ENCODE data around the gene SEC23B.

DNA sequence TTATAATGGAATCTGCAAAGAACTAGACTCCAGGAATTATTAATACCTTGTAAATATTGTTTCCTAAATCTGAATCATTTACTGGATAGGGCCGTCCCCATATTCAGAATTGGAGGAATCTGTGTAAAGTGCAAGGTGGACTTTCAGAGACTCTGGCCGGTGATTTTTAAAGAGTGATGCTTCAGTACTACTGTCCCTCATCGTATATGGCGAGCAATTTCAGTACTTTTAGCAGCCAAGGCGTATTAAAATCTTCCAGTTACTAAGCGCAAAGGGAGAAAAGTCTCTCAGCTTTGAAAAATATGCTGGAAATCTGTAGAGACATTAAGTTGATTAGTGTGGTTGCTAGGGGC, 60.0 kb downstream of the SEC23B start:
- TF ChIP-seq, protein P1, sequence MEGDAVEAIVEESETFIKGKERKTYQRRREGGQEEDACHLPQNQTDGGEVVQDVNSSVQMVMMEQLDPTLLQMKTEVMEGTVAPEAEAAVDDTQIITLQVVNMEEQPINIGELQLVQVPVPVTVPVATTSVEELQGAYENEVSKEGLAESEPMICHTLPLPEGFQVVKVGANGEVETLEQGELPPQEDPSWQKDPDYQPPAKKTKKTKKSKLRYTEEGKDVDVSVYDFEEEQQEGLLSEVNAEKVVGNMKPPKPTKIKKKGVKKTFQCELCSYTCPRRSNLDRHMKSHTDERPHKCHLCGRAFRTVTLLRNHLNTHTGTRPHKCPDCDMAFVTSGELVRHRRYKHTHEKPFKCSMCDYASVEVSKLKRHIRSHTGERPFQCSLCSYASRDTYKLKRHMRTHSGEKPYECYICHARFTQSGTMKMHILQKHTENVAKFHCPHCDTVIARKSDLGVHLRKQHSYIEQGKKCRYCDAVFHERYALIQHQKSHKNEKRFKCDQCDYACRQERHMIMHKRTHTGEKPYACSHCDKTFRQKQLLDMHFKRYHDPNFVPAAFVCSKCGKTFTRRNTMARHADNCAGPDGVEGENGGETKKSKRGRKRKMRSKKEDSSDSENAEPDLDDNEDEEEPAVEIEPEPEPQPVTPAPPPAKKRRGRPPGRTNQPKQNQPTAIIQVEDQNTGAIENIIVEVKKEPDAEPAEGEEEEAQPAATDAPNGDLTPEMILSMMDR (IDR thresholded peaks at IDR 0.05) = no peak
- TF ChIP-seq, protein P2, sequence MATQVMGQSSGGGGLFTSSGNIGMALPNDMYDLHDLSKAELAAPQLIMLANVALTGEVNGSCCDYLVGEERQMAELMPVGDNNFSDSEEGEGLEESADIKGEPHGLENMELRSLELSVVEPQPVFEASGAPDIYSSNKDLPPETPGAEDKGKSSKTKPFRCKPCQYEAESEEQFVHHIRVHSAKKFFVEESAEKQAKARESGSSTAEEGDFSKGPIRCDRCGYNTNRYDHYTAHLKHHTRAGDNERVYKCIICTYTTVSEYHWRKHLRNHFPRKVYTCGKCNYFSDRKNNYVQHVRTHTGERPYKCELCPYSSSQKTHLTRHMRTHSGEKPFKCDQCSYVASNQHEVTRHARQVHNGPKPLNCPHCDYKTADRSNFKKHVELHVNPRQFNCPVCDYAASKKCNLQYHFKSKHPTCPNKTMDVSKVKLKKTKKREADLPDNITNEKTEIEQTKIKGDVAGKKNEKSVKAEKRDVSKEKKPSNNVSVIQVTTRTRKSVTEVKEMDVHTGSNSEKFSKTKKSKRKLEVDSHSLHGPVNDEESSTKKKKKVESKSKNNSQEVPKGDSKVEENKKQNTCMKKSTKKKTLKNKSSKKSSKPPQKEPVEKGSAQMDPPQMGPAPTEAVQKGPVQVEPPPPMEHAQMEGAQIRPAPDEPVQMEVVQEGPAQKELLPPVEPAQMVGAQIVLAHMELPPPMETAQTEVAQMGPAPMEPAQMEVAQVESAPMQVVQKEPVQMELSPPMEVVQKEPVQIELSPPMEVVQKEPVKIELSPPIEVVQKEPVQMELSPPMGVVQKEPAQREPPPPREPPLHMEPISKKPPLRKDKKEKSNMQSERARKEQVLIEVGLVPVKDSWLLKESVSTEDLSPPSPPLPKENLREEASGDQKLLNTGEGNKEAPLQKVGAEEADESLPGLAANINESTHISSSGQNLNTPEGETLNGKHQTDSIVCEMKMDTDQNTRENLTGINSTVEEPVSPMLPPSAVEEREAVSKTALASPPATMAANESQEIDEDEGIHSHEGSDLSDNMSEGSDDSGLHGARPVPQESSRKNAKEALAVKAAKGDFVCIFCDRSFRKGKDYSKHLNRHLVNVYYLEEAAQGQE (IDR thresholded peaks at IDR 0.05; ENCODE audit: insufficient read depth in 1 of 2, low read depth in 2 of 2, low read length in 1 of 2) = no peak
- no peak for TF ChIP-seq POLR2AphosphoS5 (IDR thresholded peaks at IDR 0.05; ENCODE audit: low read depth, low read length)
